ENCODE results near the gene ADRM1.

The ADRM1 gene

GRCh38 chr20:62326959-62327725 lies 24.3 kb downstream of the ADRM1 start:
- no peak for DNase-seq

GRCh38 chr20:62327726-62328495 lies 25.1 kb downstream of the ADRM1 start:
- DNase-seq: no peak

DNA sequence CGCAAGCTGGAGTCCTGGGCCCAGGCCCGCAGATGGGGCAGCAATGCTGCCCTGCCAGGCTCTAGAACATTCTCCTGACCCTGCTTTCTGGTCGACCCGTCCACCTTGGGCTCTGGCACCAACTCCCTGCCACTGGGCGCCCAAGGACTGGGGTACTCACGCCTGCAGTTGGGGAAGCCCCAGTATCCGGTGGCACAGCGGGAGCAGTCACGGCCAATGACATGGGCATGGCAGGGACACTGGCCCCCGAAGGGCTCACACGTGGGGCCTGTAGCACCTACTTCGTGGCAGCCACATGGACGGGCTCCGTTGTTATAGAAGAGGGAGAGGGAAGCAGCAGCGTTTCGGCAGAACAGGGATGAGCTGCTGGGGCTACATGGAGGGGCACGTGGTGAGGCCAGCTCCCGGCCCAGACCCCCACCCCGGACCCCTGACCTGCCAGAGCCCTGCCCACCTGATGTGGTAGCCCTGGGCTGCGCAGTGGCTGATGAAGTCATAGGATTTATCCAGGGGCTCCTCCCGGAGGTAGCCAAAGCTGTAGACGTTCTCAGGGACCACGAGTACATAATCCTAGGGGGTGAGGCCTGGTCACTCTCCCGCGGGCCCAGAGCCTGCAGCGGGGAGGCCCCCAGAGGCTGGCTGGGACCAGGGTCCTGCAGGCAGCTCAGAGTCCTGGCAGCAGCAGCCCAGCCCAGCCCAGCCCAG lies 26.0 kb downstream of the ADRM1 start:
- no peak for DNase-seq

DNA sequence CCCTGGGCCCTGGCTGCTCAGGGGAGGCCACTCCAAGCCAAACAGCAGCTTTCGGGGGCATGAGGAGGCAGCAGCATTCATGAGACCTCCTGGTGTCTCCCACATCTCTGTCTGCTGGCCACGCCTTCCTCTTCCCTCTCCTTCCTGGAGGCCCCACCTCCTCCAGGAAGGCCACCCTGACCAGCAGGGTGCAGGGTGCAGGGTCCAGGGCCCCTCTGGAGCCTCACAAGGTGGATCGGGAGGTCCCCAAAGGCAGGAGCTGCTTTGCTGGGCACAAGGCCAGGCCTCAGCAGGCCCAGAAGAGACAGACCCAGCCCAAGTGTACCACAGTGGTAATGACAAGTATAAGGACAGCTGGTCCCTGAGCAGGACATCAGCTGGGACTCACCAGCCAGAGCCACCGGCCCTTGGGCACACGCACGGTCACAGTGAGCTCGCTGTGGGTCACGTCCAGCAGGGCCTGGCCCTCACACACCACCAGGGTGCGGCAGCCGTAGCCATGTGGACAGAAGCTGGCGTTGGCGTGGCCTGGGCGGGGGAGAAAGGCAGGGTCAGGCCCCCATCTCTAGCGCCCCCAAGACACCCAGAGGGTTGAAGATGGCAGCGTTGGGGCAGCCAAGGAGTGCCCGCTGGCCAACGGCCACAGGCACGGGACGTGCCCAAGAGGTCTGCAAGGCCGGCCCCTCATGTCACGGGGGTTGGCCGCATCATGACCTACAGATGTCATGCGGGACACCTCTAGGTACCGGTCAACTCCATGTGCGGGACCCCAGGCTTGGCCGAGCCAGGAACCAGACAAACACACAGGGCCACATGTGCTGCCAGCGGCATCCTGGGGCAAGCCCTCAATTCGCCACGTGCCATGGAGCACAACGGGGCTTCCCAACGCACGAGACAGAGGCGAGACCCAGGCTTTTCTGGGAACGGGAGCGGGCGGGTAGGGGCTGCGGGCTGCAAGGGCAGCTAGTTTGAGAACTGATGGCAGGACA lies 26.9 kb downstream of the ADRM1 start:
- DNase-seq: no peak

- no peak for DNase-seq
Observed at GRCh38 chr20:62330576-62331317, 27.9 kb downstream of the ADRM1 start.

DNA sequence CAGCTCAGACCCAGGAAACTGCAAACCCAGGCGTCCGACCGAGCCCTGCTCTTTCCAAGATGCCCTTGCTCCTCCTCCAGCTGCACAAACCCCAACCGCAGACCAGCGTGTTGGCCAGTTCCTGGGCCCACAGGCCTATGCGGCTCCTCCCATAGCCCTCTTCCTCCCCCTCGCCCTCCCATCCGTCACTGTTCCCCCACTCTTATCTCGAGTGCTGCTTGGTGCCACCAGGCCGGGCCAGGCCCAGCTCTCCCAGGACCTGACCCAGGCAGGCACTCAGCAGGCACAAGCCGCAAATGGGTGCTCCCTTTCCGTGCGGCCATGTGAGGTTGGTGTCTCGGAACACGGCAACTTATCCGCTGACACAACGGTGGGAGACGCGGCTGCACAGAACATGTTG lies 28.6 kb downstream of the ADRM1 start:
- DNase-seq: no peak

DNA sequence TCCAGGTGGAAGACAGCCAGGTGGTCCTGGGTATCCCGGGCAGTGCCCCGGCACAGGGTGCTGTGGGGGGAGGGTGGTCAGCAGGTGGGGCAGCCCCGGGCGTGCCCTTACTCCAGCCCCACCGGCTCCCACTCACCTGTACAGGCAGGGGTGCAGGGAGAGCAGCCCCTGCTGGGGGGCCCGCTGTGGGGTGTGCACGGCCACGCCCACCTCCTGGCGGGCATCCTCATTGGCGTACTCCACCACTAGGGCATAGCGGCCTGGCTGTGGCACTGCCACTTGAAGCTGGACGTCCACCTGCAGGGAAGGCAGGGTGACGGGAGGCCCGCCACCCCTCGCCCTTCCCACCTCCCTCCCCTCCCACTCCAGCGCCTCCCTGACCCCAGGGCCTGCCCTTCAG lies 29.6 kb downstream of the ADRM1 start:
- no peak for DNase-seq

DNA sequence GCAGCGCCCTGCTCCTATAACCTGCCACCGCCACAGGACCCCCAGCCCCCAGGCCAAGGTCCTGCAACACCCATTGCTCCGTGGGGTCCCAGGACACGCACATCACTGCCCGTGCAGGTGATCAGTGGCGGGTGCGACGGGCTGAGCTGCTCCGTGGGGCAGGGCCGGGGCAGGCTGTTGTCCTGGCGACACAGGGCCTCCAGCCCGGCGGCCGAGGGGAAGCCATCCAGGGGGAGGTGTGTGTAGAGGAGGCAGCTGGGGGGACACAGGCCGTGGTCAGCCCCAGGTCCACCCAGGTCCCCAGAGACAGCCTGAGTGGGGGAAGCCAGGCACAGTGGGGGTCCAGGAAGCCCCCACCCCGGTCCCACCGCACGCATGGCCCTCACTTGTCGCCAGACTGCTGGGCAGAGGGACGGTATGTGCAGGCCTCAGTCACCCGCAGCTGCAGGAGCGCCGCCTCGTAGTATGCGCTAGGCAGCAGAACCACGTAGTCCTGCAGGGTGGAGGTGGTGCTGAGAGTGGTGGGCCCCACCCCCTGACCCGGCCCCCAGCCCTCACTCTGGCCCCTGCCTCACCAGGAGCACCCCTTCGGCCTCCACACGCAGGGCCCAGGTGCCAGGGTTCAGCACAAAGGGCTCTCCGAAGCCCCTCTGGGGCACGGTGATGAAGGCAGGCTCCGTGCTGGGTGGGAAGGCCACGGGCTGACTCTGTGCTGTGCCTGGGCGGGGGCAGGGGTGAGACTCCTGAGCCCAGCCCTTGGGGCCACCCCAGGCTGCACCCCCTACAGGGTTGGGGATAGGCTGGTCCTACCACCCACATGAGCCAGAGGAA lies 30.4 kb downstream of the ADRM1 start:
- DNase-seq: no peak

DNA sequence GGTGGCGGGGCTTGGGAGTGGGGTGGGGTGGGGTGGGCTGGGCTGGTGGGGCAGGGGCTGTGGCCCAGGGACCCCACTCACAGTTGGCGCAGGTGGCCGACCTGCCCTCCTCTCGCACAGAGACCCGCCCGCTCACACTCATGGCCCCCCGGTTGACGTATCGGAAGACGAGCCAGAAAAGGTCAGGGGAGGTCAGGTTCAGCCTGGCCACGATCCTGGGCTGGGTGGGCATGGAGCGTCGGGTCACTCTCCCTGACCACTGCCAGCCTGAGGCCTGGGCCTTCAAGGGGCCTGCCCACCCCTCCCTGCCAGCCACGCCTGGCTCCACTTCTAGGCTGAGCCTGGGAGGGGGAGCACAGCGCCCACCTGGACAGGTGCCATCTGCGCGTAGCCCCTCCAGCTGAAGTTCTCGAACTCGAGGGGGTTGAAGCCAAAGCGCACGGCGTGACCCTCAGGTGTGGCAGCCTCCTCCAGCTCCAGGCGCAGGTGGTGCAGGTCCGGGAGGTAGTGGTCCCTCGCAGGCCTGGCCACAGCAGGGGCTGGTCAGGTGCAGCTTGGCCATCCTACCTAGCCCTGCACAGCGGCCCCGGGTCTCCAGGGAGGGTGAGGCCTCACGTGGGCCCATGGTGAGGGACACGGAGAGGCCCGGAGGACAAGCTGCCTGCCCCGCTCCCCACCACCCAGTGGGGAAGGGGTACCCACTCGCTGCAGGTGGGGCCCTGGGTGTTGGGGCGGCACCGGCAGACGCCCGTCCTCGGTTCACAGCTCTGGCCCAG lies 31.2 kb downstream of the ADRM1 start:
- DNase-seq: no peak

- DNase-seq: no peak
Observed at GRCh38 chr20:62334881-62335280, 32.1 kb downstream of the ADRM1 start.

DNA sequence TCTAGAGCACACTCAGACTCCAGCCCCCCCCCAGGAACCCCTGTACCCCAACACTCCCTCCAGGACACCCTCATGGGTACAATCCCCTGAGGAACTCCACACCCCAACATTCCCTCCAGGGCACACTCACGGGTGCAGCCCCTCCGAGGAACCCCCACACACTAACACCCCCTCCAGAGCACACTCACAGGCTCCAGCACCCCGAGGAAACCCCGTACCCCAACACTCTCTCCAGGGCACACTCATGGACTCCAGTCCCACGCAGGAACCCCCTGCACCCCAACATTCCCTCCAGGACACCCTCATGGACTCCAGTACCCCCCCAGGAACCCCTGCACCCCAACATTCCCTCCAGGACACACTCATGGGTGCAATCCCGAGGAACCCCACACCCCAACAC lies 32.7 kb downstream of the ADRM1 start:
- DNase-seq: no peak

DNA sequence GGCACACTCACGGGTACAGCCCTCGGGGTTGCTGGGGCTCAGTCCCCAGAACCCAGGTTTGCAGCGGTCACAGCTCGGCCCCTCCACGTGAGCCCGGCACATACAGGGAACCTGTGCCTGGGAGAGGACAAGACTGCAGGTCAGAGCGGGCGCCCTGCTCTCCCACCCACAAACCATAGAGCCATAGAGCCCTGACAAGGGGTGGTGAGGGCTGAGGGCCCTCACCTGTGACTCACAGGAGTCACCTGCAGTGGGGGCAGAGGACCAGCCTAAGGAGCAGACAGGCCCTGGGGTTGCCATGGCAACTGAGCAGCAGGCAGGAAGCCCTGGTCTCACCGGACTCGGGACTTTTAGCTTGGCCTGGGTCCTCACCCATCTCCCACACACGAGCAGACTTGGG lies 33.5 kb downstream of the ADRM1 start:
- no peak for DNase-seq

DNA sequence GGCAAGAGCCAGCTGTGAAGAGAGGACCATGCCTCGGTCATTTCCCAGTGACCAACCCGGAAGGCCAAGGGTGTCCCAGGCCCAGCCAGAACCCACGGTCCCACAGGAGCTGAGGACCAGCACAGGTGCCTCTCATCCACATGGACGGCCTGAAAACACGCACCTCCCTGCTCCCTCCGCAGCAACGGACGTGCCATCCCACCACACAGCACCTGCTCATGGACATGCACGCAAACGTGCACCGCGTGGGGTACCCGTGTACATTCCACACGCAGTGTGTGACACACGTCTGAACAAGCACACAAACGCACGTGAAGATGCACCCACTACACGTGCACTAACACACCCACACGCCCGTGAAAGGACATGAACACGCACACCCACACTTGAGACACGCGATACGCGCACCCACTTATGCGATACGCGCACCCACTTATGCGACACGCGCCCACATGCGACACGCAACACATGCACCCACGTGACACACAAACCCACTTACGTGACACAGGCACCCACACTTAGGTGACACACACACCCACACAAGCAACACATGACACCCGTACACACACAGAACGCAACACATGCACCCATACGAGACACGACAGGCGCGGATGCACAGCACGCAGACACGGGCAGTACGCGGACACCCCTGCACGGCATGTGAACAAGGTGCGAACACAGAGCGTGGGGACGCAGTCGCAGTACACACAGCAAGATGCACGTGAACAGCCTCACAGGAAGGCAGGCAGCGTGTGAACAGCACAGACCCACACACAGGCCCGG lies 34.2 kb downstream of the ADRM1 start:
- DNase-seq: no peak

DNA sequence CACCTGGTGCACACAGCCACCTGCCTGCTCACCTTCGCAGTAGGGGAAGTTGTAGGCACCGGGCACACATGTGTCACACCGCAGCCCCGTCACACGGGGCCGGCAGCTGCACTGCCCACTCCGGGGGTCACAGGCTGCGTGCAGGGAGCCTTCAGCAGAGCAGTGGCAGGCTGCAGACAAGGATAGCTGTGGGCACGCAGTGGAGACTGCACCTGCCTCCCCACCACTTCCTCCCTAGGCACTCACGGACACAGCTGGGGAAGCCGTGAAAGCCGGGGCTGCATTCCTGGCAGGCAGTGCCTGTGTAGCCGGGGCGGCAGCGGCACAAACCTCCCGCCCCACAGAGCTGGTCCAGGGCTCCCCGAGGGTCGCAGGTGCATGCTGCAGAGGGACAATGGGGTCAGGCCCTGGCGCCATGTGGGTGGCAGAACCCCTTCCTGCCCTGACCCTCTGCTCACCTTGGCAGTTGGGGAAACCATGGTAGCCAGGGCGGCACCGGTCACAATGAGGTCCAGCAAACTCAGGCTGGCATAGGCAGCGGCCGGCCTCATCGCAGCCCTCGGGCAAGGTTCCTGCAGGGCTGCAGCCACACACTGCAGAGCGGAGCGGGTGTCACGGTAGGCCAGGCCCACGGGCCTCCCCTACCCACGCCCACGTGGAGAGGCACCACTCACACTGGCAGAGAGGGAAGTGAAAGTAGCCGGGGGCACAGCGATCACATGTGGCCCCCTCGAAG lies 34.9 kb downstream of the ADRM1 start:
- no peak for DNase-seq

DNA sequence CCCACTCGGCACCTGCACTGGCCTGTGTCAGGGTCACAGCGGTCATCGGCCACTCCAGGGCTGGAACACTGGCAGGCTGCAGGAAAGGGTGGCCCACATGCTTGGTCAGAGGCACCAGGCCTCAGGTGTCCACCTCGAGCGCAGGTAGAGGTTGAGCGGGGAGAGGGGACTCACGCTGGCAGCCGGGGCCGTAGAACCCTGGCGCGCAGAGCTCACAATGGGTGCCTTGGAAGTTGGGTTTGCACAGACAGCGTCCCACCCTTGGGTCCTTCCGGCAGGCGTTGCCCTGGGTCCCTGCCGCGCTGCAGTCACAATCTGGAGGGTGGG lies 35.5 kb downstream of the ADRM1 start:
- no peak for DNase-seq

DNA sequence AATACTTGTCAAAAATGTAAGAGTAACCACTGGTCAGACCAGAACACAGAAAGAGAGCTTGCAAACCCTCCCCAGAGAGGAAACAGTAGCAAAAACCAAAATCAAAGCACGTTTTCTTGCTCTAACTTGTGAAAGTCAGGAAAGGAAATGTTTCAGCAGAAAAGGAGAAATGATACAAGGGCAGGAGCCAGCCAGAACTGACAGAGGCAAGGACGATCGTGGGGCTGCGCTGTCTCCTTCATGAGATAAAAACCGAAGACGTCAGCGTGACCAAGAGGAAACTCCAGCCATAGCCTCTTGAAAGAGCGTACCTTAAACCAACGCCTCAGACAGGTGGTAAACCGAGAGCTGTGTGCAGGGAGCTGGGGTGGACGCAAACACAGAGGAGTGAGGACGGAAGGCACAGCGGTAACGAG lies 36.9 kb downstream of the ADRM1 start:
- DNase-seq: no peak

- no peak for DNase-seq
Observed at GRCh38 chr20:62342910-62343309, 40.1 kb downstream of the ADRM1 start.

DNA sequence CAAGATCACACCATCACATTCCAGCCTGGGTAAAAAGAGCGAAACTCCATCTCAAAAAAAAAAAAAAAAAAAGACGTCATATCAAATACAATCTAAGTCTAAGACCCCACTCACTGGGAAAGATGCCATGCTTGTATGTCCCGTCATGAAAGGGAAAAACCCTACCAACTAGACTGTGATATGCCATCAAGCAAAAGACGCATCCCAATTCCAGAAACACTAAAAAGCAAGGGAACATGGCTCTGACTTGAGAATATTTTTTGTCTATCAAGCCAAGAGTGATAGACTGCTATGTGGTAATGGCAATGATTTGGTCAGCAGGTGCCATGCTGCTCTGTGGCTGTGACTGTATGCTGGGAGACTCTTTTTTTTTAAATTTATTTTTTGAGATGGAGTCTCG lies 41.3 kb downstream of the ADRM1 start:
- DNase-seq: no peak

GRCh38 chr20:62344782-62345181 lies 42.0 kb downstream of the ADRM1 start:
- DNase-seq: no peak
